Endothelial cell of umbilical vein (primary cell): Measurements from ENCODE around the gene ARHGAP15. TPM values are rescaled to one million over a fixed set of nuclear protein-coding genes. Genes with fewer than 3 reads are reported as not detected.

Experiments used
- BruUV-seq: library from RNA; stranded (reverse); fragments of 400-500 nt; replicated peaks from 2 replicates; lab custom pipeline; 2021; lab: Mats Ljungman, UMichigan
- CTCF ChIA-PET: fragments of 300-600, 350-600 bp; sonication (Branson Sonifier 250); formaldehyde crosslinking; loops from one replicate; lab custom pipeline; 2021; ENCODE audit warnings: antibody characterized with exemption, inconsistent platforms; lab: Charles Lee
- POLR2A ChIA-PET: fragments of 300-600, 350-600 bp; sonication (Branson Sonifier 250); formaldehyde crosslinking; loops from one replicate; lab custom pipeline; 2021; ENCODE audit warnings: antibody characterized with exemption, inconsistent platforms; lab: Charles Lee
- DNase-seq: peaks from one replicate; pipeline ENCODE4 v3.0.0-alpha.2; 2011; ENCODE audit warnings: low read depth, low spot score
- FAIRE-seq: peaks from 2 replicates; lab custom pipeline; 2011; peaks lifted over from hg19 to GRCh38; lab: Jason Lieb, UNC
- H2AFZ ChIP-seq: 2 replicates; pipeline ENCODE4 v1.6.0; 2012; ENCODE audit warnings: low read depth, low read length, control low read depth, inconsistent platforms
- H3K27ac ChIP-seq: 2 replicates; pipeline ENCODE4 v1.5.1; 2011; ENCODE audit warnings: low read depth, mild to moderate bottlenecking, control low read depth, low read length, moderate library complexity; ENCODE audit not compliant: insufficient read depth
- H3K27me3 ChIP-seq, 2 experiments: 2 replicates each; pipeline versions ENCODE4 v1.6.0 to v1.6.1; 2011; ENCODE audit warnings: low read length in 2 of 2, mixed read lengths in 1 of 2; ENCODE audit not compliant: control insufficient read depth in 2 of 2, insufficient read depth in 2 of 2
- H3K36me3 ChIP-seq, 2 experiments: 2 replicates in 1 of 2; 3 replicates in 1 of 2; pipeline ENCODE4 v1.5.1; 2011; ENCODE audit warnings: low read length in 2 of 2, mild to moderate bottlenecking in 1 of 2, moderate library complexity in 1 of 2; ENCODE audit not compliant: control insufficient read depth in 2 of 2, insufficient read depth in 2 of 2; ENCODE audit errors: extremely low read depth in 1 of 2
- H3K4me1 ChIP-seq: 3 replicates; pipeline ENCODE4 v1.5.1; 2011; ENCODE audit warnings: mild to moderate bottlenecking, low read length; ENCODE audit not compliant: control insufficient read depth, insufficient read depth; ENCODE audit errors: extremely low read depth
- H3K4me2 ChIP-seq: 2 replicates; pipeline ENCODE4 v1.6.1; 2011; ENCODE audit warnings: low read length, control low read depth, mixed read lengths; ENCODE audit not compliant: insufficient read depth
- H3K4me3 ChIP-seq, 3 experiments: fragments of 200-600 bp in 1 of 3; sonication (generic), shearing (Covaris generic) in 1 of 3; replicated peaks in 1 of 3; 2 replicates each; pipeline ENCODE4 v1.5.1; 2011 to 2016; ENCODE audit warnings: control low read depth in 3 of 3, low read length in 3 of 3, mild to moderate bottlenecking in 2 of 3, inconsistent platforms in 1 of 3, low read depth in 1 of 3, moderate library complexity in 1 of 3; ENCODE audit not compliant: insufficient read depth in 1 of 3
- H3K79me2 ChIP-seq: 2 replicates; pipeline ENCODE4 v1.6.0; 2012; ENCODE audit warnings: low read length, inconsistent platforms; ENCODE audit not compliant: control insufficient read depth, insufficient read depth
- H3K9ac ChIP-seq: replicated peaks from 2 replicates; pipeline ENCODE3; 2011; ENCODE audit warnings: low read length, control low read depth; ENCODE audit not compliant: insufficient read depth; ENCODE audit errors: extremely low read depth
- H3K9me1 ChIP-seq: replicated peaks from 3 replicates; pipeline ENCODE4 v1.6.0; 2011; ENCODE audit warnings: mild to moderate bottlenecking, low read length; ENCODE audit not compliant: control insufficient read depth, insufficient read depth; ENCODE audit errors: extremely low read depth
- H3K9me3 ChIP-seq: replicated peaks from 2 replicates; pipeline ENCODE4 v1.5.1; 2012; ENCODE audit warnings: low read length, inconsistent platforms; ENCODE audit not compliant: control insufficient read depth, insufficient read depth
- H4K20me1 ChIP-seq: replicated peaks from 2 replicates; pipeline ENCODE3; 2011; ENCODE audit warnings: mild to moderate bottlenecking, low read length; ENCODE audit not compliant: control insufficient read depth, insufficient read depth; ENCODE audit errors: extremely low read depth
- CTCF ChIP-seq, 2 donors: IDR thresholded peaks; 1 replicate in 1 of 2; 2 replicates in 1 of 2; pipeline ENCODE4 v1.5.1; 2011; ENCODE audit warnings: low read length in 2 of 2, mild to moderate bottlenecking in 2 of 2, moderate library complexity in 2 of 2, control low read depth in 1 of 2, inconsistent platforms in 1 of 2, low read depth in 1 of 2; ENCODE audit not compliant: insufficient read depth in 1 of 2; ENCODE audit errors: extremely low read depth in 1 of 2
- FOS ChIP-seq: IDR thresholded peaks from 2 replicates; pipeline ENCODE4 v1.6.1; 2011; ENCODE audit warnings: mild to moderate bottlenecking, low read length, moderate library complexity, borderline replicate concordance; ENCODE audit not compliant: insufficient read depth
- JUN ChIP-seq: IDR thresholded peaks from 2 replicates; pipeline ENCODE4 v1.6.1; 2011; ENCODE audit warnings: borderline replicate concordance, low read depth; ENCODE audit not compliant: insufficient read length, insufficient read depth
- MAX ChIP-seq: IDR thresholded peaks from 2 replicates; pipeline ENCODE4 v1.6.1; 2011; ENCODE audit not compliant: insufficient read depth, insufficient read length
- MYC ChIP-seq: IDR thresholded peaks from one replicate; pipeline ENCODE4 v1.6.1; 2011; ENCODE audit warnings: mild to moderate bottlenecking, low read depth, low read length
- POLR2A ChIP-seq: IDR thresholded peaks from 2 replicates; pipeline ENCODE4 v1.6.1; 2012; ENCODE audit warnings: low read depth, mild to moderate bottlenecking, control low read depth, low read length
- POLR2AphosphoS5 ChIP-seq: IDR thresholded peaks from 2 replicates; pipeline ENCODE4 v1.6.1; 2012; ENCODE audit warnings: low read depth, mild to moderate bottlenecking, control low read depth, low read length, moderate library complexity; ENCODE audit not compliant: insufficient read depth
- dilution Hi-C: fragments of 300-500 bp; cut with MboI; formaldehyde crosslinking; loops from one replicate; pipeline ENCODE4 v1.15.0; 2019; ENCODE audit warnings: low sequenced_read_pairs; ENCODE audit not compliant: extremely low pct_ligation_motif_present
- intact Hi-C: fragments of 100-400 bp; cut with micrococcal nuclease; formaldehyde crosslinking; loops from one replicate; pipeline ENCODE4 v1.10.0; 2022
- polyA plus RNA-seq, 4 experiments: library from polyadenylated mRNA; depleted of rRNA in 3 of 4; stranded (reverse) in 3 of 4; unstranded in 1 of 4; fragments of >200 nt; gene quantifications; 2 replicates each; pipeline versions ENCODE4 v1.2.1 to v1.2.3, GENCODE V29; 2011 to 2012; ENCODE audit warnings: missing spikeins in 1 of 4
- total RNA-seq: library from RNA; stranded (reverse); gene quantifications from 2 replicates; pipeline ENCODE4 v1.2.3, GENCODE V29; 2021

ARHGAP15 gene
- total and polyA plus RNA-seq, 2 donors (not counting 3 experiments of a cell fraction or from before 2014, with no cell fraction given), result not detected

- Histone ChIP-seq H3K4me2 (no peak overlapping the region), H4K20me1 (no peaks in the 10 kb centered on the region), H3K79me2 (no peaks in the 10 kb centered on the region), H3K27ac (no peak overlapping the region), H3K36me3 (no peaks in the 10 kb centered on the region), H3K27me3 (no peaks in the 10 kb centered on the region), H3K9me1 (no peaks in the 10 kb centered on the region), H3K9me3 (no peaks in the 10 kb centered on the region), H3K9ac (no peak overlapping the region), H2AFZ (no peak overlapping the region), H3K4me1 (no peaks in the 10 kb centered on the region), H3K4me3 (no peak overlapping the region)
- intact Hi-C loops (no loop called here), dilution Hi-C loops (no loop called here)
- TF ChIP-seq CTCF (IDR thresholded peaks at IDR 0.05; ENCODE audit: extremely low read depth in 1 of 2, insufficient read depth in 1 of 2, low read depth in 1 of 2, low read length in 2 of 2) (no peak), MAX (no peak), POLR2A (no peak), FOS (no peak), POLR2AphosphoS5 (no peak), MYC (no peak), JUN (no peak)
- BruUV-seq, result no TSS peak
- ChIA-PET POLR2A (no interaction called here), CTCF (no interaction called here)
- no peak for FAIRE-seq
- DNase-seq, result no peak
Measured at GRCh38 chr2:143615562-143615961, 486.3 kb downstream of the ARHGAP15 start.
